ENCODE data around the gene C1orf167. TPM values are rescaled to one million over a fixed set of nuclear protein-coding genes. Genes with fewer than 3 reads are reported as not detected.

C1orf167 gene
- total RNA-seq, 1 experiment from 2014 or later: not detected

GRCh38 chr1:11731691-11732283 lies 30.2 kb upstream of the C1orf167 start:
- TF ChIP-seq EZH2 (IDR thresholded peaks at IDR 0.05; ENCODE audit: low read length, unreplicated experiment) (no peak), CTCF (conservative IDR thresholded peaks at IDR 0.05; ENCODE audit: low read depth, low read length) (no peak), EZH2phosphoT487 (IDR thresholded peaks at IDR 0.05; ENCODE audit: borderline replicate concordance, low read length) (no peak)
- Histone ChIP-seq H3K9me3 (ENCODE audit: low read length) (no peaks in the 10 kb centered on the region), H2AFZ (ENCODE audit: low read length) (peak overlapping the region; percentile 46), H3K79me2 (ENCODE audit: low read length) (no peaks in the 10 kb centered on the region), H3K36me3 (ENCODE audit: low read depth, low read length) (no peaks in the 10 kb centered on the region), H3K9ac (ENCODE audit: low read length) (no peak overlapping the region; the same call in 1 of the 2 replicates), H3K4me1 (ENCODE audit: insufficient read depth, low read length) (peaks cover 7% of the 10 kb centered on the region; the same call in 1 of the 2 replicates), H3K27me3 (ENCODE audit: low read length) (no peaks in the 10 kb centered on the region), H4K20me1 (ENCODE audit: low read length) (no peaks in the 10 kb centered on the region), H3F3A (ENCODE audit: low read length, unreplicated experiment) (no peaks in the 10 kb centered on the region), H3K4me3 (ENCODE audit: low read length) (peak overlapping the region; percentile 60), H3K9me2 (replicated peaks; ENCODE audit: low read length) (no peaks in the 10 kb centered on the region), H3K4me2 (ENCODE audit: low read length) (peak overlapping the region; percentile 82), H3K27ac (ENCODE audit: low read length) (no peak overlapping the region)
- ChIA-PET POLR2A (ENCODE audit: unreplicated experiment) (no interaction called here), CTCF (no interaction called here)
- ATAC-seq: no peak
- no TSS peak for BruUV-seq (replicated peaks)
- peak; percentile 10 for DNase-seq
- intact Hi-C loops (cut with micrococcal nuclease): no loop called here

GRCh38 chr1:11733306-11733705 lies 28.7 kb upstream of the C1orf167 start:
- intact Hi-C loops (cut with micrococcal nuclease): no loop called here
- TF ChIP-seq CTCF (conservative IDR thresholded peaks at IDR 0.05; ENCODE audit: low read depth, low read length): no peak
- no peak for TF ChIP-seq EZH2phosphoT487 (IDR thresholded peaks at IDR 0.05; ENCODE audit: borderline replicate concordance, low read length)
- TF ChIP-seq EZH2 (IDR thresholded peaks at IDR 0.05; ENCODE audit: low read length, unreplicated experiment): no peak

GRCh38 chr1:11735531-11735853 lies 26.5 kb upstream of the C1orf167 start:
- H3K4me1 ChIP-seq (ENCODE audit: insufficient read depth, low read length): peaks cover 12% of the 10 kb centered on the region
- intact Hi-C loops (cut with micrococcal nuclease): loop anchor here (5.0 kb wide), 1 partner anchor 72 kb away; the partner anchor contains the start of genes CLCN6 and MTHFR
- TF ChIP-seq CTCF (conservative IDR thresholded peaks at IDR 0.05; ENCODE audit: low read depth, low read length) (no peak), EZH2phosphoT487 (IDR thresholded peaks at IDR 0.05; ENCODE audit: borderline replicate concordance, low read length) (no peak), EZH2 (IDR thresholded peaks at IDR 0.05; ENCODE audit: low read length, unreplicated experiment) (no peak)
- H3F3A ChIP-seq (ENCODE audit: low read length, unreplicated experiment): no peaks in the 10 kb centered on the region
- no peaks in the 10 kb centered on the region for H3K9me2 ChIP-seq (replicated peaks; ENCODE audit: low read length)
- CTCF ChIA-PET: interaction anchor here (0.6 kb wide), 1 partner anchor 235 kb away, joined by 4 read pairs; no protein-coding TSS in a partner anchor
- H3K4me2 ChIP-seq (ENCODE audit: low read length): peak overlapping the region; percentile 86
- no peak overlapping the region for H3K9ac ChIP-seq (ENCODE audit: low read length)
- no peaks in the 10 kb centered on the region for H3K9me3 ChIP-seq (ENCODE audit: low read length)
- no peaks in the 10 kb centered on the region for H3K36me3 ChIP-seq (ENCODE audit: low read depth, low read length)
- peak overlapping the region; percentile 84 for H3K4me3 ChIP-seq (ENCODE audit: low read length)
- H2AFZ ChIP-seq (ENCODE audit: low read length): peak overlapping the region; percentile 97
- no peak for DNase-seq
- no peak for ATAC-seq
- POLR2A ChIA-PET (ENCODE audit: unreplicated experiment): no interaction called here
- no peak overlapping the region for H3K27ac ChIP-seq (ENCODE audit: low read length)
- no TSS peak for BruUV-seq (replicated peaks)
- no peaks in the 10 kb centered on the region for H3K27me3 ChIP-seq (ENCODE audit: low read length)
- H3K79me2 ChIP-seq (ENCODE audit: low read length): peaks cover 5% of the 10 kb centered on the region
- H4K20me1 ChIP-seq (ENCODE audit: low read length): no peaks in the 10 kb centered on the region

More at GRCh38 chr1:11733306-11733705, 28.7 kb upstream of the C1orf167 start:
- H3K9me2 ChIP-seq (replicated peaks; ENCODE audit: low read length): no peaks in the 10 kb centered on the region
- no peak overlapping the region for H3K4me2 ChIP-seq (ENCODE audit: low read length)
- no peak overlapping the region for H3K4me3 ChIP-seq (ENCODE audit: low read length)
- peaks cover 5% of the 10 kb centered on the region for H3K79me2 ChIP-seq (ENCODE audit: low read length)
- H4K20me1 ChIP-seq (ENCODE audit: low read length): no peaks in the 10 kb centered on the region
- no peak overlapping the region for H2AFZ ChIP-seq (ENCODE audit: low read length)
- no peak overlapping the region for H3K27ac ChIP-seq (ENCODE audit: low read length)
- DNase-seq (no peak), ATAC-seq (no peak)
- BruUV-seq (replicated peaks): no TSS peak
- H3K36me3 ChIP-seq (ENCODE audit: low read depth, low read length): no peaks in the 10 kb centered on the region
- no peak overlapping the region for H3K9ac ChIP-seq (ENCODE audit: low read length)
- H3K4me1 ChIP-seq (ENCODE audit: insufficient read depth, low read length): peaks cover 16% of the 10 kb centered on the region
- no peaks in the 10 kb centered on the region for H3F3A ChIP-seq (ENCODE audit: low read length, unreplicated experiment)
- no peaks in the 10 kb centered on the region for H3K27me3 ChIP-seq (ENCODE audit: low read length)
- POLR2A ChIA-PET (ENCODE audit: unreplicated experiment): no interaction called here
- no peaks in the 10 kb centered on the region for H3K9me3 ChIP-seq (ENCODE audit: low read length)
- CTCF ChIA-PET: no interaction called here

All from PC-3 (cell line).